ENCODE results near the gene PAPOLA. TPM values are rescaled to one million over a fixed set of nuclear protein-coding genes. Genes with fewer than 3 reads are reported as not detected.

Gene PAPOLA
- total and polyA plus RNA-seq, 9 of the 15 experiments (the other 6 are each of a cell fraction or from before 2014, with no cell fraction given) = 51.1 to 199 (median 95.8) TPM

DNA sequence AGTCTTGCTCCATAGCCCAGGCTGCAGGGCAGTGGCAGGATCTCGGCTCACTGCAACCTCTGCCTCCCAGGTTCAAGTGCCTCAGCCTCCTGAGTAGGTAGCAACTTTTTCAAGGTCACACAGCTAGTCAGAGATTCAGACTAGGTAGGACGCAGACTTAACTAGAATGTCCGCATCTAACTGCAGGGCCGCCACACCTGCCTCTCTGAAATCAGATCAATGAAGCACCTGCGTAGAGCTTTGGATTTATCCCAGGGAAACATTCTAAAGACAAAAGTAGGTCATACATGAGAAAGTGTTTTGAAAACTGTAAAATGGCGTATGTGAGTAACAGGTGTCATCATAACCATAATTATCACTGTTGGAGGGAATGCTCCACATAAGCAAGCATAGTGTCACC, 49.5 kb upstream of the PAPOLA start:
- Histone ChIP-seq H3K36me3 (ENCODE audit: control insufficient read depth, insufficient read depth, low read length) (no peaks in the 10 kb centered on the region), H3K27ac (ENCODE audit: extremely low read depth, low read depth, low read length) (no peak overlapping the region), H3K9me3 (replicated peaks; ENCODE audit: control insufficient read depth, insufficient read depth, low read depth, low read length) (no peaks in the 10 kb centered on the region), H3K4me3 (no peak overlapping the region), H3K9me1 (ENCODE audit: control insufficient read depth, insufficient read depth, low read length) (no peaks in the 10 kb centered on the region), H3K4me1 (replicated peaks in 1 of 2; ENCODE audit: control insufficient read depth in 2 of 2, insufficient read depth in 2 of 2, low read length in 2 of 2) (no peaks in the 10 kb centered on the region), H3K27me3 (ENCODE audit: control insufficient read depth in 2 of 2, insufficient read depth in 2 of 2, low read length in 2 of 2) (peaks cover 8 to 16% of the 10 kb centered on the region in 2 experiments; a peak in 4 of 5 replicates), H3K79me2 (ENCODE audit: control insufficient read depth, insufficient read depth, low read length) (no peaks in the 10 kb centered on the region), H4K20me1 (replicated peaks; ENCODE audit: control insufficient read depth, insufficient read depth, low read length) (no peaks in the 10 kb centered on the region), H2AFZ (ENCODE audit: low read depth, low read length) (no peak overlapping the region), H3K4me2 (ENCODE audit: insufficient read depth, low read length) (no peak overlapping the region), H3K9ac (ENCODE audit: insufficient read depth in 1 of 2, low read depth in 2 of 2, low read length in 2 of 2) (no peak overlapping the region)
- no peak for ATAC-seq
- TF ChIP-seq ETS2 (tag; IDR thresholded peaks at IDR 0.05; ENCODE audit: borderline replicate concordance, poor library complexity, severe bottlenecking) = no peak
- WGBS (ENCODE audit: insufficient coverage, low coverage, missing lambda C conversion rate) = 17% methylated on average over 6 of the region's 6 CpGs
- BruUV-seq (replicated peaks) = no TSS peak
- POLR2A ChIA-PET = no interaction called here
- in situ Hi-C loops (cut with MboI) = no loop called here
- intact Hi-C loops (cut with micrococcal nuclease) = no loop called here
- DNase-seq (ENCODE audit: extremely low read depth in 1 of 4, low spot score in 3 of 4) = no peak
- no peak for FAIRE-seq
- CTCF ChIA-PET (ENCODE audit: low intra/inter-chr PET ratio) = no interaction called here

DNA sequence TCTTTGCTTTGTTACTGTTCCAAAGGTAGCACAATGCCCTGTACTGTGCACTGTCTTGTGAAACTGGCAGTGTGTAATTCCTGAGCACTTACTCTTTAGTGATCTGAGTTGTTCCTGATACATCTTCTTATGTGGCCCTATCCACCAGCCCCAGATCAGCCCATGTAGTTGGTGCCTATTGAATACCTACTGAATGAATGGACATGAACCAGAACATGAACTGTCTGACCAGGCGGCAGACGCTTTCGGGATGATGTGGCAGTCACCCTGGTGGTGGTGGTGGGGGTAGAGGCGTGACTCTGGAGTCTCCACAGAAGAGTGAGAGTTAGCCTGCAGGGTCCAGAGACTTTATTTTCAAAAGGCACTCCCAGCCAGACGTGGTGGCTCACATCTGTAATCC, 46.6 kb upstream of the PAPOLA start:
- H3K9me3 ChIP-seq (replicated peaks; ENCODE audit: control insufficient read depth, insufficient read depth, low read depth, low read length) = no peaks in the 10 kb centered on the region
- no peaks in the 10 kb centered on the region for H3K9me1 ChIP-seq (ENCODE audit: control insufficient read depth, insufficient read depth, low read length)
- H2AFZ ChIP-seq (ENCODE audit: low read depth, low read length) = no peak overlapping the region
- no TSS peak for BruUV-seq (replicated peaks)
- no peaks in the 10 kb centered on the region for H3K4me1 ChIP-seq (replicated peaks in 1 of 2; ENCODE audit: control insufficient read depth in 2 of 2, insufficient read depth in 2 of 2, low read length in 2 of 2)
- H3K27me3 ChIP-seq (ENCODE audit: control insufficient read depth in 2 of 2, insufficient read depth in 2 of 2, low read length in 2 of 2) = peaks cover 11 to 26% of the 10 kb centered on the region in 2 experiments; a peak in 4 of 5 replicates
- no peak for FAIRE-seq
- no peak for ATAC-seq
- H3K79me2 ChIP-seq (ENCODE audit: control insufficient read depth, insufficient read depth, low read length) = no peaks in the 10 kb centered on the region
- no peak overlapping the region for H3K9ac ChIP-seq (ENCODE audit: insufficient read depth in 1 of 2, low read depth in 2 of 2, low read length in 2 of 2)
- H3K4me3 ChIP-seq = no peak overlapping the region
- CTCF ChIA-PET (ENCODE audit: low intra/inter-chr PET ratio) = no interaction called here
- intact Hi-C loops (cut with micrococcal nuclease) (no loop called here), in situ Hi-C loops (cut with MboI) (no loop called here)
- POLR2A ChIA-PET = no interaction called here
- 0% methylated on average over 5 of the region's 5 CpGs for WGBS (ENCODE audit: insufficient coverage, low coverage, missing lambda C conversion rate)
- no peaks in the 10 kb centered on the region for H3K36me3 ChIP-seq (ENCODE audit: control insufficient read depth, insufficient read depth, low read length)
- no peak overlapping the region for H3K27ac ChIP-seq (ENCODE audit: extremely low read depth, low read depth, low read length)
- DNase-seq (ENCODE audit: extremely low read depth in 1 of 4, low spot score in 3 of 4) = no peak
- no peak overlapping the region for H3K4me2 ChIP-seq (ENCODE audit: insufficient read depth, low read length)
- H4K20me1 ChIP-seq (replicated peaks; ENCODE audit: control insufficient read depth, insufficient read depth, low read length) = no peaks in the 10 kb centered on the region
- TF ChIP-seq ZNF778 (CRISPR knock-in tag; IDR thresholded peaks at IDR 0.05) (no peak), SMARCA4 (IDR thresholded peaks at IDR 0.05) (no peak), ZKSCAN3 (CRISPR knock-in tag; IDR thresholded peaks at IDR 0.05) (no peak), ZNF512 (tag; IDR thresholded peaks at IDR 0.05) (no peak), JUND (IDR thresholded peaks at IDR 0.05; ENCODE audit: borderline replicate concordance, low read depth, low read length) (no peak), JUND (tag; IDR thresholded peaks at IDR 0.05; ENCODE audit: borderline replicate concordance, low read depth, low read length) (no peak), FOXP4 (CRISPR knock-in tag; IDR thresholded peaks at IDR 0.05; ENCODE audit: borderline replicate concordance) (no peak), CTBP1 (IDR thresholded peaks at IDR 0.05; ENCODE audit: borderline replicate concordance) (no peak), ZNF707 (CRISPR knock-in tag; conservative IDR thresholded peaks at IDR 0.05) (no peak)
- TF ChIP-seq, protein P1, sequence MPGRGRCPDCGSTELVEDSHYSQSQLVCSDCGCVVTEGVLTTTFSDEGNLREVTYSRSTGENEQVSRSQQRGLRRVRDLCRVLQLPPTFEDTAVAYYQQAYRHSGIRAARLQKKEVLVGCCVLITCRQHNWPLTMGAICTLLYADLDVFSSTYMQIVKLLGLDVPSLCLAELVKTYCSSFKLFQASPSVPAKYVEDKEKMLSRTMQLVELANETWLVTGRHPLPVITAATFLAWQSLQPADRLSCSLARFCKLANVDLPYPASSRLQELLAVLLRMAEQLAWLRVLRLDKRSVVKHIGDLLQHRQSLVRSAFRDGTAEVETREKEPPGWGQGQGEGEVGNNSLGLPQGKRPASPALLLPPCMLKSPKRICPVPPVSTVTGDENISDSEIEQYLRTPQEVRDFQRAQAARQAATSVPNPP (IDR thresholded peaks at IDR 0.05; ENCODE audit: borderline replicate concordance, insufficient read depth, insufficient read length) = no peak

All from K562 (cell line).